ENCODE data around the gene CEP85.
A peak's percentile ranks its signal among the peaks of the same experiment; 100 is the strongest.

Gene CEP85

GRCh38 chr1:26277719-26278118, 43.7 kb downstream of the CEP85 start:
- no peak for DNase-seq (ENCODE audit: low spot score)

DNA sequence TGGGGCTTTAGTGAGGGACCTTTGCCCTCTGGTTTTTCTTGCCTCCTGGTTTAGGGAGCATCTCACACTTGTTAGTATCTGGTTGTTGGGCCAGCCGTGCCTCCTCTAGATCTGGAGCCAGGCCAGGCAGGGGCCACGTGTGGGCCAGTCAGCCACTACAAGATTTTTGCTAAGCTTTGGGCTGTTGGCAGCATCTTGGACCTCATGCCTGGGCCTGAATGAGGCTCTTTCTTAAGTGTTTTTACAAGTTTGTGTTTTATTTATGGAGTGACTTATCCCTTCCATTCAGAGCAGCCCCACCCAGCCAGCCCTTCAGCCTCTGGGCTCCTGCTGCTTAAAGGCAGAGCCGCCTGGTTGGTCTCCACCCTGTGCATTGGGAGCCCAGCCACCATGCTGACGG, 44.3 kb downstream of the CEP85 start:
- DNase-seq (ENCODE audit: low spot score): no peak

GRCh38 chr1:26278724-26279455, 44.9 kb downstream of the CEP85 start:
- peak; percentile 74 for DNase-seq (ENCODE audit: low spot score)

DNA sequence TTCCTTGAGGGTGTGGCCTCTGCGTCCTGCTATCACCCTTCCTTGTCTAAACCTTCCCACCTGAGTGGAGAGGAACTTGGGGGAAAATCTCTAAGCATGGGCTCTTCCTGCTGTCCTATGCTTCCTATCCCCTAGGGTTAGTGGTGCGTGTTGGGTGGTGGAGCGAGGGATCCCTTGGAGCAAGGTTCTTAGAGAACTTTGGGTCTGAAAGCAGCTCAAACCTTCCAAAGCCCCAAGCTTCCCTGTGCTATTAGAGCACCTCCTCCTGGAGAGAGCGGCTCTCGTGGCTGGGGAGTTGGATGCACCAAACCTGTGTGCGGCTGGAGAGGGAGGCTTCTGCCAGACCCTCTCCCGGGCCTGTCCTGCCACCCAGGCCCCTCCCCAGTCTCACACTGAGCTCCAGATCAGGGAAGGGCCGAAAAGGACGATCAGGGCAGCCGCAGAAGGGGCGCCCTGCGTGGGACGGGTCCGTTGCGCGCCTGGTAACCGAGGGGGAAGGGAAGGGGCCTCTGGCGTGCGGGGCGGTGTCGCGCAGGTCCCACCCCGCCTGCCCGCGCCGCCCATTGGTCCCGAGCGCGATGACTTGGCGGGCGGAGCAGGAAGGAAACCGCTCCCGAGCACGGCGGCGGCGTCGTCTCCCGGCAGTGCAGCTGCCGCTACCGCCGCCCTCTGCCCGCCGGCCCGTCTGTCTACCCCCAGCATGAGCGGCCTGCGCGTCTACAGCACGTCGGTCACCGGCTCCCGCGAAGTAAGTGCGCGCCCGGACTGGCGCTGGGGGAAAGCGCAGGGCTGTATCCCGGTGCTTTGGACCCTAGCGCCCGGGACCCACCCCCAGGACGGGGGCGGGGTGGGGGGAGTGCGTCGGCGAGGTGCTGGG, 45.7 kb downstream of the CEP85 start, which contains the start of gene SH3BGRL3:
Gene SH3BGRL3 (plus strand): TSS at position 631 of the 877 bp plus-strand sequence. CDS start 70 bp downstream, at position 701.
- peak; percentile 66 for DNase-seq (ENCODE audit: low spot score)

- no peak for DNase-seq (ENCODE audit: low spot score)
Measured at GRCh38 chr1:26280333-26281042, 46.5 kb downstream of the CEP85 start.

GRCh38 chr1:26281091-26281958, 47.3 kb downstream of the CEP85 start:
- DNase-seq (ENCODE audit: low spot score): no peak

DNA sequence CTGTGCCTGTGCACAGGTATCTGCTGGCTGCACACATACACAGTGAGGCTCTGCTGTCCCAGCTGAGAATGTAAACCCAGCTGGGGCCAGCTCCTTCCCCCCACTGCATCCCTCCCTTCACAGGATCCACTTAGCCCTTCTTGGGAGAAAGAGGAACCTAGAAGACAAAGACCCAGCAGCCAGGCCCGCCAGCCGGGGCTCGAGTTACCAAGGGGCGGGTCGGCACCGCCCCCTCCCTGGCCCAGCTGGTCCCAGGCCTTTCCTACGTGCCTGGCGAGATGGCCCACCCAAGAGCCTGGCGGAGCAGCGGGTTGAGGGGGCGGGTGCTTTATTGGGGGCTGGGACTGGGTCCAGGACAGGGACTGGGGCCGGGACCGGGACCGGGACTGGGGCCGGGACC, 48.0 kb downstream of the CEP85 start:
- no peak for DNase-seq (ENCODE audit: low spot score)

- DNase-seq (ENCODE audit: low spot score): no peak
Measured at GRCh38 chr1:26282401-26282918, 48.5 kb downstream of the CEP85 start.

DNA sequence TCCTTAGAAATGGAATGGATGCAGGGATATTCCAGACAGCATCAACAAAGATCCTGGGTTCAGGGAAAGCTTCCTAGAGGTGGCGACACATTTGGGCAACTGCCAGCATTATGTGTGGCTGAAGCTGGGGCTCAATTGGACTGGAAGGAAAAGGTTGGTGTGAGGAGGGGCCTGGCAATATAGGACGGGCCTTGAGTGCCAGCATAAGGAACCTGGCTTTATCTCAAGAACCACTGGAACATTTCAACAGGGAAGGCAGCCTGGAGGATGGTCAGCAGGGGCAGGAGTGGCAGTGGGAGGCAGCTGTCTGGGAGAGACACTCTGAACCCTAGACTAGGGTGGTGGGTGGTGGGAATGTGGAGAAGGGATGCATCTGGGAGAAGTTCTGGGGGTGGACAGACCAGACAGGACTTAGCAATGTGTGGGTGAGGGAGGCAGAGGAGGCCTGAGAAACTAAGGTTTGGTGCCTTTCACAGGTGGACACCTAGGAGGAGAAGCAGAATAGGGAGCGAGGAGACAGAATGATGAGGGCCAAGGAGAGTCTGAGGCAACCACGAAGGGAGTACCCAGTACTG, 49.4 kb downstream of the CEP85 start:
- no peak for DNase-seq (ENCODE audit: low spot score)

DNA sequence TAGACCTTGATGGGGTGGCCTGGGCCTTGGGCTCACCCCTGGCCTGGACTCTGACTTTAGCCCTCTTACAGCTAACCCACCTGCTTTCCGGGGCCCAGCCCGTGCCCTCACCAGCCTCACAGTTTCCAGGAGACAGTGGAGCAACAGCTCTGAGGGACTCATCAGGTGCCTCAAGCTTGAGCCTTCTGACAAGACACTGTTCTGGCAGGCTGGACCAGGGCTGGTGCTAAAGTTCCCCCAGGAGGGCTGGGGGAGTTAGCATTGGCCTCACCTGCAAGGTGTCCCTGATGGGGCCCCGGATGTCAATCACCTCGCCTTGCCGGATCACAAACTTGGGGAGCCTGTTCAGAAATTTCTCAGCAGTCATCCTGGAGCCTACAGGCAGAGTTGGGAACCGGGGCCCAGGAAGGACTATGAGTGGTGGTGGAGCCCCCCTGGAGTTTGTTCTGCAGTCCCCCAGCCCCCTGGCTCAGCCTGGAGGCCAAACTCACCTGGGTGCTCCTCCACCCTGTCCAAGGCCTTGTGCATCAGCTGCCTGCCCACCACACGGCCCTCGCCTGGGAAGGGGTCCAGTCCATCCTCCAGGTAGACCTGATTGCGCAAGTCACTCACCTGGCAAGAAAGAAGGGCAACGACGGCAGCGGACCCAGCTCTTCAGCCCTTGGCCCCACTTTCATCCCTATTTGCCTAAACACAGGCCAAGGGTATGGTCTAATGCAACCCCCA, 50.0 kb downstream of the CEP85 start:
- no peak for DNase-seq (ENCODE audit: low spot score)

DNA sequence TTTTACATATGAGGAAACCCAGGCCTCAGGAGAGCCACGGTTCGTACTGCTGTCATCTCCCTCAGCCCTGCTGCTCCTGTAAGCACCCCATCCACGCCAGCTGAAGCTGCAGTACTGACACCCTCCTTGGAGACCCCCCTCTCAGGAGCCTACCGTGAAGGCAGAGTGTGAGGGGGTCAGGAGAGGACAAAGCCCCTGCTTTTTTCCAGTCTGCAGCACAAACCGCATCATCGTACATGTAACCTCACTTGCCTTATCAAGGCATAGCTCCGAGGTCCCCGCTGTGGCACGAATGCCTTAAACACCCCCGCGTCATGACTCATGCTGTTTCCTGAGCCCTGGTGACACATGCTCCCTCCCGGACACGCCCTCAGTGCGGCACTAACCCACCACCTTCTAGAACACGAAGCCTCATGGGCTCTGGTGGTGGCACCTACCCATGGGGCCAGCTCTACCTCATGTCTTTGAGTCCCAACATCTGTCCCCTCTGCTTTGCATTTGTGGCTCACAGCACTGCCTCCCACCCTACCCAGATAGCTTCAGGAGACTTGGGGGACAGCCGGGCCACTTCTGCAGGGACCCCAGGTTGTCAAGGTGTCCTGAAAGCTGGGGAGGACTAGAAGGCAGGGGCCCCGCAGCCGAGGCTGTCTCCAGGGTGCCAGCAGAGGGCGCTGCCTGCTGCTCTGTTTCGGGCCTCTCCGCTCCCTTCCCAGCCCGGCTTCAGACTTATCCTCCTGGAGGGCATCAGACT, 50.8 kb downstream of the CEP85 start:
- DNase-seq (ENCODE audit: low spot score): no peak

- no peak for DNase-seq (ENCODE audit: low spot score)
Measured at GRCh38 chr1:26285366-26286063, 51.5 kb downstream of the CEP85 start.

- no peak for DNase-seq (ENCODE audit: low spot score)
Measured at GRCh38 chr1:26286064-26286416, 52.0 kb downstream of the CEP85 start.

DNA sequence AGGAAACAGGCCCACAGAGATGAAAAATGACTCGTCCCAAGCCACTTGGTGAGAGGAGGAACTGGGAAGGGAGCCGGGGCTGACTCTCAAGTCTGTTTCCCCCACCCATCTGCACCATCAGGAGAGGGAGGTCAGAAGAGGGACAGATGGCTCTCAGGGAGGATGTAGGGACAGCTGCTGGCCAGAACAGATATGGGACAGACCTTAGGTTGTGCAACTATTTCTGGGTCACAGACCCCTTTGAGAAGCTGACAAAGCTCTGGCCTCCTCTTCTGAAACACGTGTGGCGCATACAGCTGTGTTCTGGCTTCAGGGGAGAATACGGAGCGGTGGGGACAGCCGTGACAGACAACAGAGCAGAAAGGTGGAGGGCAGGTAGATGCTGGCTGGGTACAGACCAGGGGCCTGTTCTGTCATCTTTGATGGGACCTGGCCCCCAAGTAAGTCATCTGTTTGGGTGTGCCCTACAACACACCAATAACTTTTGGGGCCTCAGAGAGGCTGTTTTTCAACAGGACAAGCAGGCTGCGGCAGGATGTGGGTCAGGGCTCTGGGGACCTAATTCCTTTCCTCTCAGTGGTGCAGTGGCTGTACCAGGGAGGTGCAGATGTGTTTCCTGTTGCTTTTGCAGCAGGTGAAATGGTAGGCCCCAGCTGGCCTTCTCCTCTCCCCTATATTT, 53.2 kb downstream of the CEP85 start:
- no peak for DNase-seq (ENCODE audit: low spot score)

DNA sequence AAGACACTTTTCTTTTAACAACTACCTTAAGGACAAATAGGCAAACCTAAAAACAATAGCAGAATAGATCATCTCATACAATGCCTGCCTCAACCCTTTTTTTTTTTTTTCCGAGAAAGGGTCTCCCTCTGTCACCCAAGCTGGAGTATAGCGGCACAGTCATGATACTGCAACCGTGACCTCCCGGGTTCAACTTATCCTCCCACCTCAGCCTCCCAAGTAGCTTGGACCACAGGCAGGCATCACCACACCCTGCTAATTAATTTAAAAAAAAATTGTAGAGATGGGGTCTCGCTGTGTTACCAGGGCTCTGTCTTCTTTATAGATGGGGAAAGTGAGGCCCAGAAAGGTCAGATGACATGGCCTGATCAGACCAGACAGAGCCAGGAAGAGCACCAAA, 53.8 kb downstream of the CEP85 start:
- no peak for DNase-seq (ENCODE audit: low spot score)

GRCh38 chr1:26288311-26288941, 54.4 kb downstream of the CEP85 start:
- DNase-seq (ENCODE audit: low spot score): no peak

DNA sequence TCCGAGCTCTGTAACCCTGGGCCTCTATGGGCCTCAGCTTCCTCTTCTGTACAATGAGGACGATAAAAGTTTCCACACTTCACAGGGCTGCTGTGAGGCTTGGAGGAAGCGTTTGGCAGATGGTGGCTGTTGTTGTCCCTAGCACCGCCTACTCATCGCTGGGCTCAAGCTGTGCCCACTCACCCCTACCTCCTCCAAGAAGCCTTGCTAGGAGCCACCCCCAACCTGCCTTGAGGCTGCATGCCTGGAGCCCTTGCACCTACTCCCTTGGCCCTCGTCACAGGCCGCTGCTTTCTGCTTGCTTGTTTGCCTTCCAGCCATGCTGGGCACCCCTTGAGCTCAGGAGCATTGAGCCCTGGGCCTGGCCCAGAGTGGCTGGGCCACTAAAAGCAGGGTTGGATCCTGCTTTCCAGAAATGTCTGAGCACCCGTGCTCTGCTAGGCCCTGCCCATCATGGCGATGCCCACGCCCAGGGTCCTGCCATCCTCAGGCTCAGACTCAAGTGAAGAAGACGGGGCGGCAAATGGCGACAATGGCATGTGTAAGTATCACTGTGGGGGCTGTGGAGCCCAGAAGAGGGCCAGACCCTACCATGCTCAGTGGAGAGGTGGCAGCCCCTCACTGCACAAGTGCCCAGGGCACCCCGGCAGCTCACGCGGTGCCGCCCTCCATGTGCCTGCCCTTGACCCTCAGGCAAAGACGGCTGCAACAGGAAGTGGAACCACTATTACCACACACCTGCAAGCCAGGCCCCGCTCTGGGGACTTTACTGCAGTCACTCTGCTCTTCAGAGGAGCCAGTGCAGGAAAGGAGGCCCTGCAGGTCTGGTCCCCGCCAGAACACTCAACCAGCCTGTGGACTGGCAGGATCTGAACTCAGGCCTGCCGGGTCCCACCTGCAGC, 55.4 kb downstream of the CEP85 start:
- peak; percentile 65 for DNase-seq (ENCODE audit: low spot score)
